ENCODE results near the gene ANKS4B. TPM values are rescaled to one million over a fixed set of nuclear protein-coding genes. Genes with fewer than 3 reads are reported as not detected.

The ANKS4B gene
- total RNA-seq, 1 experiment from 2014 or later: 3.5 TPM

DNA sequence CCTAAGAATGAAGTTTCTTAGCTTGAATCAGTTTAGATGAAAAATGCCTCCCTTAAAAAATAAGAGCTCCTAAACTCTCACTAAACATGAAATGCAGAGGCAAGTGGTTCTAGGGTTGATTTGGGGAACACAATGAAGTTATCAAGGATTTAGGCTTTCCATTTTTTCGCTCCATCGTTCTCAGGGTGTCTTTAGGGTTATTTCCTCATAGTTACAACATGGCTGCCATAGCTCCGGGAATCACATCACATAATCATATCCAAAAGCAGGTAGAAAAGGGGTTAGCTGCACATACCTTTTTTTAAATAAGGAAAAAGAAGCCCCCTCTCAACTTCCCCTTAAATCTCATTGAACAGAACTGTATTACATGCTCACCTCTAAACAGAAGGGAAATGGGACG lies 43.5 kb upstream of the ANKS4B start:
- ChIA-PET POLR2A (no interaction called here), CTCF (interaction anchor here (1.2 to 2.4 kb wide), 3 partner anchors 39 to 111 kb away, joined by 4 to 60 read pairs (median 5); partner anchors contain the start of gene CRYM)
- Mint-ChIP-seq H3K4me1 (ENCODE audit: low read depth, unreplicated experiment) (no peaks in the 10 kb centered on the region), H3K36me3 (ENCODE audit: insufficient read depth, unreplicated experiment) (no peaks in the 10 kb centered on the region), H3K4me3 (ENCODE audit: unreplicated experiment) (no peak overlapping the region), H3K27ac (ENCODE audit: unreplicated experiment) (no peak overlapping the region), H3K27me3 (ENCODE audit: insufficient read depth, unreplicated experiment) (no peaks in the 10 kb centered on the region), H3K9me3 (ENCODE audit: unreplicated experiment) (no peaks in the 10 kb centered on the region)
- peaks cover 3% of the 10 kb centered on the region; the same call in 1 of the 2 replicates for H3K4me1 ChIP-seq
- TF ChIP-seq, protein P1, sequence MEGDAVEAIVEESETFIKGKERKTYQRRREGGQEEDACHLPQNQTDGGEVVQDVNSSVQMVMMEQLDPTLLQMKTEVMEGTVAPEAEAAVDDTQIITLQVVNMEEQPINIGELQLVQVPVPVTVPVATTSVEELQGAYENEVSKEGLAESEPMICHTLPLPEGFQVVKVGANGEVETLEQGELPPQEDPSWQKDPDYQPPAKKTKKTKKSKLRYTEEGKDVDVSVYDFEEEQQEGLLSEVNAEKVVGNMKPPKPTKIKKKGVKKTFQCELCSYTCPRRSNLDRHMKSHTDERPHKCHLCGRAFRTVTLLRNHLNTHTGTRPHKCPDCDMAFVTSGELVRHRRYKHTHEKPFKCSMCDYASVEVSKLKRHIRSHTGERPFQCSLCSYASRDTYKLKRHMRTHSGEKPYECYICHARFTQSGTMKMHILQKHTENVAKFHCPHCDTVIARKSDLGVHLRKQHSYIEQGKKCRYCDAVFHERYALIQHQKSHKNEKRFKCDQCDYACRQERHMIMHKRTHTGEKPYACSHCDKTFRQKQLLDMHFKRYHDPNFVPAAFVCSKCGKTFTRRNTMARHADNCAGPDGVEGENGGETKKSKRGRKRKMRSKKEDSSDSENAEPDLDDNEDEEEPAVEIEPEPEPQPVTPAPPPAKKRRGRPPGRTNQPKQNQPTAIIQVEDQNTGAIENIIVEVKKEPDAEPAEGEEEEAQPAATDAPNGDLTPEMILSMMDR (IDR thresholded peaks at IDR 0.05; ENCODE audit: insufficient read depth in 1 of 2, low read depth in 1 of 2, low read length in 1 of 2, severe bottlenecking in 1 of 2, unreplicated experiment in 1 of 2): no peak
- intact Hi-C loops (cut with micrococcal nuclease; ENCODE audit: unreplicated experiment): no loop called here
- DNase-seq: no peak
- no peaks in the 10 kb centered on the region for H3K36me3 ChIP-seq (ENCODE audit: control insufficient read depth, insufficient read depth, low read length)
- no peak overlapping the region for H3K4me3 ChIP-seq (ENCODE audit: low read depth, low read length)
- H3K9me3 ChIP-seq: no peaks in the 10 kb centered on the region
- no TSS peak for BruUV-seq (replicated peaks)
- H3K27me3 ChIP-seq (replicated peaks; ENCODE audit: control insufficient read depth, insufficient read depth, low read length): no peaks in the 10 kb centered on the region; the same call in 1 of the 2 replicates

DNA sequence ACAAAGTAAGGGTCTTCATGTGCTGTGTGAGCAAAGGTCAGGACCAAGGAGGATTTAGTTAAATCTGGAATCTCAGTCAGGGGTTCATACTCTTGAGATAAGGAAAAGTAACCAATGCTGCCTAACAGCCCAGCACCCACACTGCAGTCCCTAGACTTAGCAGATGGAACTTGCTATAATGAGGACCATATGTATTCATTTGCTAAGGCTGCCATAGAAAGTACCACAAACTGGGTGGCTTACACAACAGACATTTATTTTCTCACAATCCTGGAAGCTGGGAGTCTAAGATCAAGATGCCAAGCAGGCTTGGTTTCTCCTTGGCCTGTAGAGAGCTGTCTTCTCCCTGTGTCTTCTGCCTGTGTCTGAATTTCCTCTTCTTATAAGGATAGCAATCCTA lies 42.9 kb upstream of the ANKS4B start:
- DNase-seq: no peak
- POLR2A ChIA-PET: no interaction called here
- TF ChIP-seq, protein P1 (IDR thresholded peaks at IDR 0.05; ENCODE audit: insufficient read depth in 1 of 2, low read depth in 1 of 2, low read length in 1 of 2, severe bottlenecking in 1 of 2, unreplicated experiment in 1 of 2): no peak
- Mint-ChIP-seq H3K9me3 (ENCODE audit: unreplicated experiment) (no peaks in the 10 kb centered on the region), H3K27ac (ENCODE audit: unreplicated experiment) (no peak overlapping the region), H3K4me1 (ENCODE audit: low read depth, unreplicated experiment) (no peaks in the 10 kb centered on the region), H3K4me3 (ENCODE audit: unreplicated experiment) (no peak overlapping the region), H3K36me3 (ENCODE audit: insufficient read depth, unreplicated experiment) (no peaks in the 10 kb centered on the region), H3K27me3 (ENCODE audit: insufficient read depth, unreplicated experiment) (no peaks in the 10 kb centered on the region)
- CTCF ChIA-PET: interaction anchor here (2.4 kb wide), 1 partner anchor 110 kb away, joined by 60 read pairs; no protein-coding TSS in a partner anchor
- Histone ChIP-seq H3K4me3 (ENCODE audit: low read depth, low read length) (no peak overlapping the region), H3K27me3 (replicated peaks; ENCODE audit: control insufficient read depth, insufficient read depth, low read length) (no peaks in the 10 kb centered on the region; the same call in 1 of the 2 replicates), H3K4me1 (peaks cover 3% of the 10 kb centered on the region; the same call in 1 of the 2 replicates), H3K36me3 (ENCODE audit: control insufficient read depth, insufficient read depth, low read length) (no peaks in the 10 kb centered on the region), H3K9me3 (no peaks in the 10 kb centered on the region)
- BruUV-seq (replicated peaks): no TSS peak
- intact Hi-C loops (cut with micrococcal nuclease; ENCODE audit: unreplicated experiment): no loop called here

- TF ChIP-seq, protein P1 (IDR thresholded peaks at IDR 0.05; ENCODE audit: insufficient read depth in 1 of 2, low read depth in 1 of 2, low read length in 1 of 2, severe bottlenecking in 1 of 2, unreplicated experiment in 1 of 2): no peak
- Histone ChIP-seq H3K27me3 (replicated peaks; ENCODE audit: control insufficient read depth, insufficient read depth, low read length) (no peaks in the 10 kb centered on the region; the same call in 1 of the 2 replicates), H3K9me3 (no peaks in the 10 kb centered on the region), H3K4me1 (peaks cover 3% of the 10 kb centered on the region; the same call in 1 of the 2 replicates), H3K36me3 (ENCODE audit: control insufficient read depth, insufficient read depth, low read length) (no peaks in the 10 kb centered on the region), H3K4me3 (ENCODE audit: low read depth, low read length) (no peak overlapping the region)
- CTCF ChIA-PET: no interaction called here
- Mint-ChIP-seq H3K4me3 (ENCODE audit: unreplicated experiment) (no peak overlapping the region), H3K27me3 (ENCODE audit: insufficient read depth, unreplicated experiment) (no peaks in the 10 kb centered on the region), H3K27ac (ENCODE audit: unreplicated experiment) (no peak overlapping the region), H3K4me1 (ENCODE audit: low read depth, unreplicated experiment) (no peaks in the 10 kb centered on the region), H3K9me3 (ENCODE audit: unreplicated experiment) (no peaks in the 10 kb centered on the region), H3K36me3 (ENCODE audit: insufficient read depth, unreplicated experiment) (no peaks in the 10 kb centered on the region)
- BruUV-seq (replicated peaks): no TSS peak
- intact Hi-C loops (cut with micrococcal nuclease; ENCODE audit: unreplicated experiment): no loop called here
- POLR2A ChIA-PET: no interaction called here
- DNase-seq: no peak
Observed at GRCh38 chr16:21192991-21193390, 40.5 kb upstream of the ANKS4B start.

Data from Caco-2 (cell line).